Gastrocnemius medialis (tissue), 4 donors: ENCODE results near the gene DNMBP. TPM values are rescaled to one million over a fixed set of nuclear protein-coding genes. Genes with fewer than 3 reads are reported as not detected.

Experiments
- ATAC-seq, 2 donors: fragments of 150-250 bp; one replicate each; pipeline ENCODE4 v1.9.1; 2016
- DNase-seq, 2 donors: peaks; one replicate each; pipeline ENCODE4 v3.0.0-alpha.2; 2019
- H3K27ac ChIP-seq, 4 donors: fragments of 200-600 bp; sonication (generic); 1 replicate in 1 of 4; 2 replicates in 3 of 4; pipeline ENCODE4 v1.5.1; 2016 to 2018; ENCODE audit warnings: mild to moderate bottlenecking in 2 of 4, moderate library complexity in 1 of 4
- H3K27me3 ChIP-seq, 3 donors: fragments of 200-600 bp; sonication (generic) in 2 of 3; 1 replicate in 1 of 3; 2 replicates in 2 of 3; pipeline versions ENCODE4 v1.5.1 to v1.6.0; 2016 to 2019; ENCODE audit warnings: mild to moderate bottlenecking in 1 of 3, moderate library complexity in 1 of 3
- H3K36me3 ChIP-seq, 2 donors: fragments of 200-600 bp; sonication (generic) in 1 of 2; one replicate each; pipeline ENCODE4 v1.5.1; 2017 to 2018
- H3K4me1 ChIP-seq, 2 donors: fragments of 200-600 bp; sonication (generic) in 1 of 2; one replicate each; pipeline ENCODE4 v1.5.1; 2016 to 2017; ENCODE audit warnings: mild to moderate bottlenecking in 2 of 2
- H3K4me3 ChIP-seq, 4 donors: fragments of 200-600 bp; sonication (generic) in 3 of 4; 1 replicate in 1 of 4; 2 replicates in 3 of 4; pipeline ENCODE4 v1.5.1; 2016 to 2019; ENCODE audit warnings: mild to moderate bottlenecking in 2 of 4
- H3K9me3 ChIP-seq, 3 donors: fragments of 200-600 bp; sonication (generic) in 2 of 3; 1 replicate in 1 of 3; 2 replicates in 2 of 3; pipeline ENCODE4 v1.5.1; 2016 to 2019
- POLR2A ChIP-seq, 2 donors: fragments of 450-650 bp; IDR thresholded peaks; one replicate each; pipeline ENCODE4 v1.6.1; 2017; ENCODE audit warnings: antibody characterized with exemption in 2 of 2, mild to moderate bottlenecking in 2 of 2, moderate library complexity in 2 of 2
- in situ Hi-C, 4 donors: fragments of 200-750 bp; cut with MboI; loops; one replicate each; pipeline versions ENCODE4 v1.15.0 to v1.8.0; 2017; ENCODE audit warnings: low sequenced_read_pairs in 4 of 4
- intact Hi-C: fragments of 100-400 bp; cut with DNase I; formaldehyde crosslinking; loops from one replicate; pipeline ENCODE4 v1.15.1; 2023; ENCODE audit warnings: low total_unique reads
- total RNA-seq, 4 donors: library from RNA; depleted of rRNA; stranded (reverse); fragments of >200 nt; gene quantifications; one replicate each; pipeline versions ENCODE4 v1.1.0 to v1.2.3, GENCODE V29; 2016
- TF ChIP-seq, protein P1 (sequence below), 5 experiments: fragments of 450-650 bp in 3 of 5; fragments of 200-600 bp in 2 of 5; sonication (generic) in 2 of 5; IDR thresholded peaks in 4 of 5; conservative IDR thresholded peaks in 1 of 5; 1 replicate in 4 of 5; 2 replicates in 1 of 5; pipeline ENCODE4 v1.5.1; 2016 to 2019; ENCODE audit warnings: antibody characterized with exemption in 5 of 5, mild to moderate bottlenecking in 3 of 5, moderate library complexity in 3 of 5

Gene DNMBP
- total RNA-seq, 4 donors from 2014 or later: 9.5 to 22.5 (median 15.0) TPM

DNA sequence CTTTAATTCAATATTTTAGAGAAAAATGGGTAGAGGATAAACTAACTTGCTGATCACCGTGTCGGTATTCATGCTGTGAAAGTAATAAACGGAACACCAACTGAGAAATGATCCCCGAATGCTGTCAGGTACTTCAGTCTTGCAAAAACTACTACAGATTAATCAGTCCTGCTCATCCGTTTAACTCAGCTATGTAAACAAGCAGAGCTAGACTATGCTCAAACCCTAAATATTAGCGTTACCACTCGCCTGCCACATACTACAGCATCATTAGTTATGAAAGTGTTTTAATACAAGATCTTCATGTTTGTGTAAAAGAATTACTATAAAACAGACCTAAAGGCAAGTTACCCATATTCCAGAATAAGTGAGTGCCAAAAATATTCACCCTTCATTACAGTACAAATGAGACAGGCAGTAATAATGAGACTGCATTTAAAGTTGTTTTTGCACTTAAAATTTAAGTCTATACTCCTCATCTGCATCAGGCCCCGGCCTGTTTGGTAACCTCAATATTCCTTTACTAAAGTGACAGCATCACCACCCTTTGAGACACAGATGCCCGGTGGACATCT is 952 bp downstream of the DNMBP start:
- Histone ChIP-seq H3K27me3 (no peaks in the 10 kb centered on the region), H3K9me3 (no peaks in the 10 kb centered on the region), H3K4me3 (peak overlapping the region; percentile 85 to 99 (median 89)), H3K36me3 (no peaks in the 10 kb centered on the region), H3K27ac (peak overlapping the region; percentile 79 to 87 (median 84)), H3K4me1 (peaks cover 47 to 50% of the 10 kb centered on the region in 2 donors)
- TF ChIP-seq, protein P1, sequence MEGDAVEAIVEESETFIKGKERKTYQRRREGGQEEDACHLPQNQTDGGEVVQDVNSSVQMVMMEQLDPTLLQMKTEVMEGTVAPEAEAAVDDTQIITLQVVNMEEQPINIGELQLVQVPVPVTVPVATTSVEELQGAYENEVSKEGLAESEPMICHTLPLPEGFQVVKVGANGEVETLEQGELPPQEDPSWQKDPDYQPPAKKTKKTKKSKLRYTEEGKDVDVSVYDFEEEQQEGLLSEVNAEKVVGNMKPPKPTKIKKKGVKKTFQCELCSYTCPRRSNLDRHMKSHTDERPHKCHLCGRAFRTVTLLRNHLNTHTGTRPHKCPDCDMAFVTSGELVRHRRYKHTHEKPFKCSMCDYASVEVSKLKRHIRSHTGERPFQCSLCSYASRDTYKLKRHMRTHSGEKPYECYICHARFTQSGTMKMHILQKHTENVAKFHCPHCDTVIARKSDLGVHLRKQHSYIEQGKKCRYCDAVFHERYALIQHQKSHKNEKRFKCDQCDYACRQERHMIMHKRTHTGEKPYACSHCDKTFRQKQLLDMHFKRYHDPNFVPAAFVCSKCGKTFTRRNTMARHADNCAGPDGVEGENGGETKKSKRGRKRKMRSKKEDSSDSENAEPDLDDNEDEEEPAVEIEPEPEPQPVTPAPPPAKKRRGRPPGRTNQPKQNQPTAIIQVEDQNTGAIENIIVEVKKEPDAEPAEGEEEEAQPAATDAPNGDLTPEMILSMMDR (IDR thresholded peaks at IDR 0.05 in 4 of 5, conservative IDR thresholded peaks at IDR 0.05 in 1 of 5): no peak
- no peak for TF ChIP-seq POLR2A (IDR thresholded peaks at IDR 0.05)
- intact Hi-C loops: loop anchor here (1.0 to 2.0 kb wide), 2 partner anchors 36 to 102 kb away; no protein-coding TSS in a partner anchor
- DNase-seq (no peak), ATAC-seq (no peak)
- in situ Hi-C loops: loop anchor here in 1 of 4 donors (25.0 kb wide), 1 partner anchor 96 kb away; no protein-coding TSS in a partner anchor

DNA sequence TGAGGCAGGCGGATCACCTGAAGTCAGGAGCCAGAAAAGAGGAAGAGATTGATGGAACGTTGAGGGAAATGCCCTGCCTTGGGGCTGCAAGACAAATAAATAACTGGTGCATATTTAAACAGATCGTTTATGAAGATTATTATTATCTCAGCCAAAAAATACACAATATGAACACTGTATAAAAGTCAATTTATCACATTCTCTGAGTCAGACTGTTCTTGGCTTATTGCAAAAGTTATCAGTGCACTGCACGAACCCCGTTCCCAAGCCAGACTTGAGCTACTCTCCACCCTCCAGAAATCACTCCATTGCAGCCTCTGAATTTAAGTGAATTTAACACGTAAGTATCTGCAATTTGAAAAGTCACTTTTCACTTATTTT is 1.6 kb downstream of the DNMBP start:
- Histone ChIP-seq H3K36me3 (no peaks in the 10 kb centered on the region), H3K27ac (peak overlapping the region in 2 of 4 donors; percentile 82 to 87), H3K4me3 (peak overlapping the region; percentile 85 to 99 (median 89)), H3K27me3 (no peaks in the 10 kb centered on the region), H3K4me1 (peaks cover 51 to 57% of the 10 kb centered on the region in 2 donors), H3K9me3 (no peaks in the 10 kb centered on the region)
- DNase-seq (no peak), ATAC-seq (no peak)
- TF ChIP-seq POLR2A (IDR thresholded peaks at IDR 0.05): no peak
- TF ChIP-seq, protein P1 (IDR thresholded peaks at IDR 0.05 in 4 of 5, conservative IDR thresholded peaks at IDR 0.05 in 1 of 5): no peak
- in situ Hi-C loops (loop anchor here in 1 of 4 donors (25.0 kb wide), 1 partner anchor 96 kb away; no protein-coding TSS in a partner anchor), intact Hi-C loops (loop anchor here (2.0 kb wide), 1 partner anchor 37 kb away; no protein-coding TSS in a partner anchor)

DNA sequence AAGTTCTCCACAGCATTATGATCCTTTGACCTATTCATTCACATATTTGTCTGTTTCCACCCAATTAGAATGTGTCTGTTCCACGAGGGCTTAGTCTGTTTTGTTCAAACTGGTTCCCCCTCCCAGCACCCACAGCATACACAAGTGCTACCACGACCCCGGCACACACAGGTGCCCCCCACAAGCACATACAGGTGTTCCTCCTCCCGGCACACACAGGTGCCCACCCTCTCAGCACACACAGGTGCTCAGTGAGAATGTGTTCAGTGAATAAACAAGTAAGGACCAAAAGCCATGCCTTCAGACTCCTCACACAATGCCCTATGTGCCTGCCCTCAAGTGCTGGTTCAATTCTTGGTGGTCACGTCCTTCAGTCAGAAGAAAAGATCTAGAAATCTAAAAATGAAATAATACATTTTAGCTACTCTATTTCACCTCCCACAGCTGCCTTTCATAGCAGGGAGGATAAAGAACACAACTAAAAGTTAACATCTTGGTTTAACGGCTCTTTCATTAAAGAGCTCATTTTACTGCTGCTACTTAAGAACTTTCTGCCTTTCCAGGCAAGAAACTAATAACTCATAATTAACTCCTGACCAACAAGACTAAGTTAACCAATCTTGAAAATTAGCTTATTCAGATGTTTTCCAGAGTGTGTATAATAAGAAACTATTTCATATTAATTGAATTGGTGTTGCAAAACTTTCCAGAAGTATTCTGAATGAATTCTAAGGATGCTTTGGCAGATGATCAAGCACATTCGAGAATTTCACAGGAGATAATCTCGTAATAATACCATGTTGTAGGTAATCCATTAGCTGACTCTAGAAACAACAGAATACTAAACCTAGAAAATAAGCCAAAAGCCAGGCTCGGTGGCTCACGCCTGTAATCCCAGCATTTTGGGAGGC is 2.3 kb downstream of the DNMBP start:
- no peak for ATAC-seq
- H3K36me3 ChIP-seq: no peaks in the 10 kb centered on the region
- peak overlapping the region in 2 of 4 donors; percentile 90 to 99 for H3K4me3 ChIP-seq
- TF ChIP-seq, protein P1 (IDR thresholded peaks at IDR 0.05 in 4 of 5, conservative IDR thresholded peaks at IDR 0.05 in 1 of 5): no peak
- no peak for TF ChIP-seq POLR2A (IDR thresholded peaks at IDR 0.05)
- no peaks in the 10 kb centered on the region for H3K9me3 ChIP-seq
- H3K27me3 ChIP-seq: no peaks in the 10 kb centered on the region
- H3K27ac ChIP-seq: no peak overlapping the region
- in situ Hi-C loops (loop anchor here in 1 of 4 donors (25.0 kb wide), 1 partner anchor 95 kb away; no protein-coding TSS in a partner anchor), intact Hi-C loops (loop anchor here (2.0 kb wide), 1 partner anchor 37 kb away; no protein-coding TSS in a partner anchor)
- H3K4me1 ChIP-seq: peaks cover 53 to 59% of the 10 kb centered on the region in 2 donors
- DNase-seq: no peak

DNA sequence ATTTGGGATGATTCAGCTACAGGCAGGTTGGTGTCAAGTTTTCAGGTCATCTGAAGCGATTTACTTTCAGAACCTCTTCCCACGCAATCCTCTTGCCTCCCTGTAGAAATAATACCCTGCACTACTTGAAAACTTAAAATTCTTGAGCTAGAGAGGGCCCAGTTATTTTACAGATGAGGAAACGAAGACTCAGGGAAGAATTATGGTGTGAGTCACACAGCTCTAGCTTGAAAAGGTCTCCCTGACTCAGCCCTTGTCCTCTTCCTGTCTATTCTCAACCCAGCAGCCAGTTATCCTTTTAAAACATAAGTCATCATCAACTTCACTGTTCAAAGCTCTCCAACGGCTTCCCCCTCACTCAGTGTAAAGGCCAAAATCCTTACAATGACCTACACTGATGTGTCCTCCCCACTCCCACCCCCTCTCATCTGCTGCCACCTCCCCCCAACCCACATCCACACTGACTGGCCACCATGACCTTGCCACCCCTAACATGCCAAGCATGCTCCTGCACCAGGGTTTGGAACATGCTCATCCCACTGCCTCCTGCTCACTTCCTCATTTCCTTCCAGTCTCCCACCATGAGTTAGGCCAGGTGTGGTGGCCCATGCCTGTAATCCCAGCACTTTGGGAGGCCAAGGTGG is 3.4 kb downstream of the DNMBP start:
- in situ Hi-C loops: loop anchor here in 1 of 4 donors (25.0 kb wide), 1 partner anchor 94 kb away; no protein-coding TSS in a partner anchor
- no peaks in the 10 kb centered on the region for H3K9me3 ChIP-seq
- no peaks in the 10 kb centered on the region for H3K36me3 ChIP-seq
- H3K27ac ChIP-seq: peak overlapping the region; percentile 49 to 71 (median 64)
- H3K27me3 ChIP-seq: no peaks in the 10 kb centered on the region
- peak; percentile 21 to 24 for ATAC-seq
- peaks cover 61 to 68% of the 10 kb centered on the region in 2 donors for H3K4me1 ChIP-seq
- TF ChIP-seq POLR2A (IDR thresholded peaks at IDR 0.05): no peak
- TF ChIP-seq, protein P1 (IDR thresholded peaks at IDR 0.05 in 4 of 5, conservative IDR thresholded peaks at IDR 0.05 in 1 of 5): no peak
- no peak for DNase-seq
- peak overlapping the region in 1 of 4 donors; percentile 6 for H3K4me3 ChIP-seq
- intact Hi-C loops: no loop called here
